HG03439 (cell line): ENCODE measurements around the gene TNFSF13B.

Experiments used
- ATAC-seq: cut with Tn5 transposase; IDR thresholded peaks from one replicate; pipeline ENCODE4 v1.9.1; 2021; ENCODE audit warnings: mild to moderate bottlenecking, moderate library complexity; ENCODE audit not compliant: unreplicated experiment

TNFSF13B gene

DNA sequence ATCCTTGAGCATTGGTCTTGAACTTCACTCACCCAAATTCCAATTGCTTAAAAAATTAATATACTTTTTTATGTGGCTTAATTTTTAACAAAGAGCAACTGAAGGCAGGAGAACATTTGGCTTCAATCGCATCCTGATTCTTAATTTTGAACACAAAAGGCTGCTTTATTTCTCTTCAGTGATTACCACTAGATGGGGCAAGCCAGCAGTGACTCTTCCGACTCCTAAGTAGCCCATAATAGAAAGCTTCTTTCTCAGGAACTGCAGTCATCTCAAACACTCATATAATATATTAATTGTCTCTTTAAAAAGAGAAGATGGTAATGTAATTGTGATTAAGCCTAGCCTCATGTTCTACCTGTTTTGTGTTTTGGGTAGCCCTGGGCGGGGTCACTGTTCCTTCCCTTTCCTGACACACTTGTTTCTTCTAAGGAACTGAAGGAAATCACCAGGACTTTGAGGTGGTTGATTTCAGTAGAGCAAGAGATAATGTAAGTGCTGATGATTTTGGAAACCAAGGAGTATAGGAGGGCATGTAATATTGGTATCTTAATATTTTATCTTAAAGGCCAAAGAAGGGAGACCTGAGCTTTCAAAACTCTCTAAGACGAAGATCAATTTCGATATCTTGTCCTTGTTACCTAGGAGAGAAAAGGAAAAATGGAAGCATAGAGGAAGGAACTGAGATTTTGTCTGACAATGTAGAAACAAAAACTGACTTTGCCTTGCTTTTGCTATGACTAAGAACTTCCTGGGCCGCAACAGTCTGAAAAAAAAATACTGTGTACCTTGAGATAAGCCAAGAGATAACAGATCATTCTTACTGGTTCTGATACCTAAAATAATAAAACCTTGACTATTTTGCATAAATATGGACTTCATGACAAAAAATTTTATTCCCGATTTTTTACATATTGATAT is 73.1 kb downstream of the TNFSF13B start:
- ATAC-seq = no peak

DNA sequence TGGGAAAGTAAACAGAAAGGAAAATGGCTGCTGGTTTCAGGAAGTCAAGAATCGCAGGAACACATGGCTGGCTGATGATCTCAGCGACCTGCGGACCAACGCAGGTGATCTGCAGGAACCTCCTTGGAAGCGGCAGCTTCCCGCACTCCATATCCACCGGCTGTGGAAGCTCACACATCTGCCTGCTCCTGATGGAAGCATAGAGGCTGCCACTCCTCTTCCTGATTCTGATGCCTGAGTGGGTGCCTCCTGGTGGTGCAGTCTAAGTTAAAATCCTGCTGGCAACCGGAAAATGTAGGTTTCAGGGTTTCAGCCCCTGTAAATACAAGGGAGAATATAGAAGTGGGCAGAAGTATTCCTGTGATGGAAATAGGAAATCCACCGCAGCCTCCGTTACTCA is 75.5 kb downstream of the TNFSF13B start:
- ATAC-seq = no peak

DNA sequence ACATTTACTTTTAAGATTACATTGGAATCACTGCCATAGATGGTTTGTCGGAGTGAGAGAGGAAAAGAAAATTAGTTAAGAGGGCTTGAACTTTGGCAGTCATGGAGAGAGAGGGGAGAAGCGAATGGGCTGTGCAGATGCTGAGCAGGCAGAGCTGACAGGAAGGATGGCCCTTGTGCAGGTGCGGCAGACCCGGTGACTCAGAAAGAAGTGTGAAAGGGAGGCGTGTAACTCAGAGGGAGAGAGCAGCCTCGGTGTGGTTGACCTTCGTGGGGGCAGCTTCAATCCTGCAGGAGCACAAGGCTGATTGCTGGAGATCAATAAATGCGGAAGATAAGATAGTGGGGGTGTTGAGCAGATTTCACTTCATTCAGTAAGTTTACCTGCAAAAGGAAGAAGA is 76.9 kb downstream of the TNFSF13B start:
- ATAC-seq = no peak

DNA sequence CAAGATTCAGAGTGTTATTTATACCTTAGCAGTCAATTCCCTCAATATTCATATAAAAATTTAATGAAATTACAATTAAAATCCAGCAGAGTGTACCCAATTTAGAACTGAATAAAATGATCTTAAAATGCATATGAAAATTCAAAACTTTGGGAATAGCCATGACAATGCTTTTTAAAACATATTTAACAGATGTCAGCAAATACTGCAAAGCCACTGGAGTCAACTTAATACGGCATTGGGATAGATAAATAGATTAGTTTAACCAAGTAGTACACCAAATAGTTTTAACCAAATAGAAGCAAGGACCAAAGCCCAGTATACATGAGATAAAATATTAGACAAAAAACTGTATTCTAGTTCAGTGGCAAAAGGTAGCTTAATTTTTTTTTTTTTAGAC is 79.8 kb downstream of the TNFSF13B start:
- no peak for ATAC-seq

DNA sequence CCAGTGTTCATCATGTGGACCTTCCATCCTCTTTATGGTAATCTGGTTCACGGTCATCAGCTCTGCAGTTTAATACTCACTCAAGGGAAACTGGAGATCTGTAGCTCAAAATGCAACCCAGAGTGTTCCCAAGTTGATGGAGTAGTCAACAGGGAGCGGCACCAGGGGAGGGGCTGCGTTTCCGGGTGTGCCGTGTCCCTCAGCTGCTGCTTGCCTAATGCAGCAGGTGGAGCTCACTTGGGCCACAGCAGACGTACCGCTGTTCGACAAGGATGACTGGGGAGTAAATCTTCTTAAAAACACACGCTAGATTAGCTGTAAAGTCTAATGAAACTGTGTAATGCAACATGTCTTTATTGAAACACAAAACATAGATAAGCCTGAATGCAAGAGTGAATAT is 81.1 kb downstream of the TNFSF13B start:
- no peak for ATAC-seq

DNA sequence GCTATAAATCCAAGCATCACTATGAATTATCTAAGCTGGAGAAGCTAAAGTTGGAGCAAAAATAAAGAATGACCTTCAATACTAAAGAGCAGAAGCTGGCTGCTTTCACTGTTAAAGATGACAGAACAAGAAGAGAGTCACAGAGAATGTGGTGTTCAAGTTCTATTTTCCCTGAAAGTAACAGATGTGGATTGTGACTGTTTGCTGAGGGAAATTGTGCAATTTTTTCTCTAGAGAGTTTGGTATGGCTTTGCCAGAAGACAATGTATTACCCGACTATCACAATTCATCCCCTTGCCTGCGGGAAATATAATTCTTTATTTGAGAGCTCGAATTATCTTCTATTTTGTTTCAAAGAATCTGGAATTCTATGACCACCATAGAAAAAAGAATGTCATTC is 83.1 kb downstream of the TNFSF13B start:
- ATAC-seq = no peak

DNA sequence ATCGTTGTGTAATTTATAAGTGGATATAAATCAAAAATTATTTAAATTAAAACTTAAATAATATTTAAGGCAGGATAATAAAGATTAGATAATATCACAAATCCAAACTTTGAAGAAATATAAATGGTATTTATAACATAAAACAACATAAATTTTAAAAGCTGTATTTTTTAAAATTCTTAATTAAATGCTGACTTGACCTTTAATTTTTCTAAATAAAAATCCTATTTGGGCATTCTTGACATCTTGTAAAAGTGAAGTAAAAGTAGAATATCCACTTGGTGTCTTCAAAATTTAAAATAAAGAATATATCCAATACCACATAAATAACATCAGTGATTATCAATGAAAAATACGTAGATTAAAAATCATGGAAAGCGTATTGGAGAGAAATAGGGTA is 87.7 kb downstream of the TNFSF13B start:
- no peak for ATAC-seq
